ENCODE results near the gene RNASEH2B.

- TF ChIP-seq, protein P1, sequence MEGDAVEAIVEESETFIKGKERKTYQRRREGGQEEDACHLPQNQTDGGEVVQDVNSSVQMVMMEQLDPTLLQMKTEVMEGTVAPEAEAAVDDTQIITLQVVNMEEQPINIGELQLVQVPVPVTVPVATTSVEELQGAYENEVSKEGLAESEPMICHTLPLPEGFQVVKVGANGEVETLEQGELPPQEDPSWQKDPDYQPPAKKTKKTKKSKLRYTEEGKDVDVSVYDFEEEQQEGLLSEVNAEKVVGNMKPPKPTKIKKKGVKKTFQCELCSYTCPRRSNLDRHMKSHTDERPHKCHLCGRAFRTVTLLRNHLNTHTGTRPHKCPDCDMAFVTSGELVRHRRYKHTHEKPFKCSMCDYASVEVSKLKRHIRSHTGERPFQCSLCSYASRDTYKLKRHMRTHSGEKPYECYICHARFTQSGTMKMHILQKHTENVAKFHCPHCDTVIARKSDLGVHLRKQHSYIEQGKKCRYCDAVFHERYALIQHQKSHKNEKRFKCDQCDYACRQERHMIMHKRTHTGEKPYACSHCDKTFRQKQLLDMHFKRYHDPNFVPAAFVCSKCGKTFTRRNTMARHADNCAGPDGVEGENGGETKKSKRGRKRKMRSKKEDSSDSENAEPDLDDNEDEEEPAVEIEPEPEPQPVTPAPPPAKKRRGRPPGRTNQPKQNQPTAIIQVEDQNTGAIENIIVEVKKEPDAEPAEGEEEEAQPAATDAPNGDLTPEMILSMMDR (IDR thresholded peaks at IDR 0.05), result no peak
- TF ChIP-seq KDM5A (IDR thresholded peaks at IDR 0.05), result no peak
- TF ChIP-seq JUN (IDR thresholded peaks at IDR 0.05), result no peak
- no peak for TF ChIP-seq NR3C1 (IDR thresholded peaks at IDR 0.05)
- TF ChIP-seq FOSL2 (IDR thresholded peaks at IDR 0.05), result no peak
- TF ChIP-seq FOSL2 (CRISPR knock-in tag; IDR thresholded peaks at IDR 0.05), result no peak
- no peak for TF ChIP-seq POLR2A (IDR thresholded peaks at IDR 0.05; ENCODE audit: low read length)
- TF ChIP-seq ELK1 (IDR thresholded peaks at IDR 0.05; ENCODE audit: low read depth, low read length), result no peak
- no peak for TF ChIP-seq CHD2 (IDR thresholded peaks at IDR 0.05; ENCODE audit: low read length, partially characterized antibody)
These were observed 84.3 kb downstream of the RNASEH2B start for GRCh38 chr13:50993934-50994333.
